IPS DF 6.9 (cell line): ENCODE results near the gene KLF8.

Experiments
- DNase-seq: peaks from one replicate; pipeline ENCODE4 v3.0.0-alpha.2; 2013; ENCODE audit warnings: low read depth, low spot score
- H3K27ac ChIP-seq: one replicate; pipeline ENCODE4 v1.5.1; 2013; ENCODE audit warnings: low read length, control low read depth
- H3K27me3 ChIP-seq: 2 replicates; pipeline ENCODE4 v1.6.1; 2013; ENCODE audit warnings: mild to moderate bottlenecking, low read length; ENCODE audit not compliant: control insufficient read depth, insufficient read depth
- H3K36me3 ChIP-seq: 2 replicates; pipeline ENCODE4 v1.6.1; 2013; ENCODE audit warnings: low read length; ENCODE audit not compliant: control insufficient read depth, insufficient read depth
- H3K4me1 ChIP-seq: 2 replicates; pipeline ENCODE4 v1.6.1; 2013; ENCODE audit warnings: low read length; ENCODE audit not compliant: control insufficient read depth, insufficient read depth
- H3K4me3 ChIP-seq: 2 replicates; pipeline ENCODE4 v1.5.1; 2013; ENCODE audit warnings: mild to moderate bottlenecking, low read length
- H3K9me3 ChIP-seq: 2 replicates; pipeline ENCODE4 v1.6.1; 2013; ENCODE audit warnings: low read length, inconsistent platforms; ENCODE audit not compliant: control insufficient read depth, insufficient read depth
- WGBS: extraction: QIAGEN DNeasy Blood & Tissue Kit; methylation state at CpG from one replicate; pipeline ENCODE4 v1.1.7; 2013; ENCODE audit warnings: mixed read lengths, missing lambda C conversion rate; ENCODE audit not compliant: insufficient read length, insufficient coverage; 5-methylcytosine and 5-hydroxymethylcytosine counted together

The KLF8 gene

GRCh38 chrX:56308726-56309125 lies 76.6 kb downstream of the KLF8 start:
- no CpG with 5 or more reads among the region's 1 CpG for WGBS
- no peaks in the 10 kb centered on the region for H3K4me1 ChIP-seq
- no peak overlapping the region for H3K4me3 ChIP-seq
- no peaks in the 10 kb centered on the region for H3K9me3 ChIP-seq
- H3K27ac ChIP-seq = no peak overlapping the region
- no peaks in the 10 kb centered on the region for H3K36me3 ChIP-seq
- DNase-seq = no peak
- no peaks in the 10 kb centered on the region for H3K27me3 ChIP-seq

- H3K4me3 ChIP-seq = no peak overlapping the region
- no peak overlapping the region for H3K27ac ChIP-seq
- H3K27me3 ChIP-seq = no peaks in the 10 kb centered on the region
- WGBS = no CpG with 5 or more reads among the region's 4 CpGs
- DNase-seq = no peak
- H3K4me1 ChIP-seq = no peaks in the 10 kb centered on the region
- no peaks in the 10 kb centered on the region for H3K9me3 ChIP-seq
- H3K36me3 ChIP-seq = no peaks in the 10 kb centered on the region
These were observed 77.7 kb downstream of the KLF8 start for GRCh38 chrX:56309881-56310280.

GRCh38 chrX:56310581-56310980 lies 78.4 kb downstream of the KLF8 start:
- DNase-seq = no peak
- Histone ChIP-seq H3K27ac (no peak overlapping the region), H3K27me3 (no peaks in the 10 kb centered on the region), H3K4me1 (no peaks in the 10 kb centered on the region), H3K36me3 (no peaks in the 10 kb centered on the region), H3K9me3 (no peaks in the 10 kb centered on the region), H3K4me3 (no peak overlapping the region)
- no CpG with 5 or more reads among the region's 2 CpGs for WGBS

GRCh38 chrX:56313308-56313707 lies 81.2 kb downstream of the KLF8 start:
- no CpG with 5 or more reads among the region's 3 CpGs for WGBS
- H3K4me3 ChIP-seq = no peak overlapping the region
- no peaks in the 10 kb centered on the region for H3K9me3 ChIP-seq
- H3K27ac ChIP-seq = no peak overlapping the region
- H3K27me3 ChIP-seq = no peaks in the 10 kb centered on the region
- no peaks in the 10 kb centered on the region for H3K4me1 ChIP-seq
- DNase-seq = no peak
- H3K36me3 ChIP-seq = no peaks in the 10 kb centered on the region

GRCh38 chrX:56314334-56314733 lies 82.2 kb downstream of the KLF8 start:
- H3K9me3 ChIP-seq = no peaks in the 10 kb centered on the region
- H3K4me3 ChIP-seq = no peak overlapping the region
- H3K27me3 ChIP-seq = no peaks in the 10 kb centered on the region
- no peaks in the 10 kb centered on the region for H3K36me3 ChIP-seq
- no peak overlapping the region for H3K27ac ChIP-seq
- WGBS = no CpG with 5 or more reads among the region's 3 CpGs
- H3K4me1 ChIP-seq = no peaks in the 10 kb centered on the region
- no peak for DNase-seq

GRCh38 chrX:56318076-56318475 lies 85.9 kb downstream of the KLF8 start:
- Histone ChIP-seq H3K4me1 (no peaks in the 10 kb centered on the region), H3K27me3 (no peaks in the 10 kb centered on the region), H3K4me3 (no peak overlapping the region), H3K36me3 (no peaks in the 10 kb centered on the region), H3K9me3 (no peaks in the 10 kb centered on the region), H3K27ac (no peak overlapping the region)
- WGBS = no CpG with 5 or more reads among the region's 2 CpGs
- DNase-seq = no peak

- no peak for DNase-seq
- Histone ChIP-seq H3K4me3 (no peak overlapping the region), H3K27me3 (no peaks in the 10 kb centered on the region), H3K4me1 (no peaks in the 10 kb centered on the region), H3K27ac (no peak overlapping the region), H3K9me3 (no peaks in the 10 kb centered on the region), H3K36me3 (no peaks in the 10 kb centered on the region)
These were observed 87.0 kb downstream of the KLF8 start for GRCh38 chrX:56319165-56319564.
